ENCODE measurements around the gene BCAS3. TPM values are rescaled to one million over a fixed set of nuclear protein-coding genes. Genes with fewer than 3 reads are reported as not detected.
A peak's percentile ranks its signal among the peaks of the same experiment; 100 is the strongest.

The BCAS3 gene
- total RNA-seq, 4 donors from 2014 or later = 41.0 to 81.4 (median 45.6) TPM

- Histone ChIP-seq H3K27ac (no peak overlapping the region), H3K36me3 (no peaks in the 10 kb centered on the region), H3K9me3 (no peaks in the 10 kb centered on the region), H3K4me1 (peaks cover 54% of the 10 kb centered on the region), H3K4me3 (peak overlapping the region; percentile 21), H3K27me3 (peaks cover 92% of the 10 kb centered on the region)
- WGBS = 70% methylated on average over 11 of the region's 37 CpGs
- DNase-seq (ENCODE audit: low spot score in 2 of 2) = peak in 1 of 2 donors; percentile 58
- TF ChIP-seq POLR2AphosphoS5 (IDR thresholded peaks at IDR 0.05) = no peak
- no peak for TF ChIP-seq POLR2A (IDR thresholded peaks at IDR 0.05)
- TF ChIP-seq EP300 (IDR thresholded peaks at IDR 0.05) = no peak
Measured at GRCh38 chr17:61405686-61406536, 728.3 kb downstream of the BCAS3 start.

- H3K27me3 ChIP-seq = peaks cover 92% of the 10 kb centered on the region
- no peaks in the 10 kb centered on the region for H3K9me3 ChIP-seq
- H3K4me1 ChIP-seq = peaks cover 58% of the 10 kb centered on the region
- 50% methylated on average over 1 of the region's 1 CpG for WGBS
- no peak for DNase-seq (ENCODE audit: low spot score in 2 of 2)
- no peak overlapping the region for H3K4me3 ChIP-seq
- no peak overlapping the region for H3K27ac ChIP-seq
- TF ChIP-seq CTCF (IDR thresholded peaks at IDR 0.05) = no peak
- no peak for TF ChIP-seq POLR2A (IDR thresholded peaks at IDR 0.05)
- no peak for TF ChIP-seq EP300 (IDR thresholded peaks at IDR 0.05)
- H3K36me3 ChIP-seq = no peaks in the 10 kb centered on the region
Measured at GRCh38 chr17:61406537-61406845, 728.8 kb downstream of the BCAS3 start.

GRCh38 chr17:61406971-61407911 lies 729.6 kb downstream of the BCAS3 start:
- 62% methylated on average over 5 of the region's 8 CpGs for WGBS
- Histone ChIP-seq H3K9me3 (no peaks in the 10 kb centered on the region), H3K27ac (no peak overlapping the region), H3K27me3 (peaks cover 87% of the 10 kb centered on the region), H3K4me3 (no peak overlapping the region), H3K4me1 (peaks cover 65% of the 10 kb centered on the region), H3K36me3 (no peaks in the 10 kb centered on the region)
- no peak for TF ChIP-seq POLR2AphosphoS5 (IDR thresholded peaks at IDR 0.05)
- TF ChIP-seq EP300 (IDR thresholded peaks at IDR 0.05) = no peak
- TF ChIP-seq POLR2A (IDR thresholded peaks at IDR 0.05) = no peak
- peak in 1 of 2 donors; percentile 64 for DNase-seq (ENCODE audit: low spot score in 2 of 2)

- TF ChIP-seq POLR2AphosphoS5 (IDR thresholded peaks at IDR 0.05) = no peak
- no peak for TF ChIP-seq POLR2A (IDR thresholded peaks at IDR 0.05)
- no peak for TF ChIP-seq CTCF (IDR thresholded peaks at IDR 0.05)
- TF ChIP-seq EP300 (IDR thresholded peaks at IDR 0.05) = no peak
- 67% methylated on average over 23 of the region's 41 CpGs for WGBS
- DNase-seq (ENCODE audit: low spot score in 2 of 2) = peak; percentile 63 to 76
- H3K4me3 ChIP-seq = peak overlapping the region; percentile 53
- H3K4me1 ChIP-seq = peaks cover 64% of the 10 kb centered on the region
- peaks cover 79% of the 10 kb centered on the region for H3K27me3 ChIP-seq
- H3K36me3 ChIP-seq = no peaks in the 10 kb centered on the region
- no peaks in the 10 kb centered on the region for H3K9me3 ChIP-seq
- H3K27ac ChIP-seq = no peak overlapping the region
Measured at GRCh38 chr17:61408151-61409041, 730.7 kb downstream of the BCAS3 start.

- peak; percentile 73 to 81 for DNase-seq (ENCODE audit: low spot score in 2 of 2)
- H3K27me3 ChIP-seq = peaks cover 68% of the 10 kb centered on the region
- H3K4me3 ChIP-seq = peak overlapping the region; percentile 53
- peaks cover 60% of the 10 kb centered on the region for H3K4me1 ChIP-seq
- H3K36me3 ChIP-seq = no peaks in the 10 kb centered on the region
- 2% methylated on average over 43 of the region's 73 CpGs for WGBS
- TF ChIP-seq EP300 (IDR thresholded peaks at IDR 0.05) (no peak), POLR2AphosphoS5 (IDR thresholded peaks at IDR 0.05) (no peak), POLR2A (IDR thresholded peaks at IDR 0.05) (no peak), CTCF (IDR thresholded peaks at IDR 0.05) (peak; percentile 36 to 57)
- H3K9me3 ChIP-seq = no peaks in the 10 kb centered on the region
- no peak overlapping the region for H3K27ac ChIP-seq
Measured at GRCh38 chr17:61409301-61410112, 731.9 kb downstream of the BCAS3 start.
